ENCODE measurements around the gene FAM78B.

The FAM78B gene

DNA sequence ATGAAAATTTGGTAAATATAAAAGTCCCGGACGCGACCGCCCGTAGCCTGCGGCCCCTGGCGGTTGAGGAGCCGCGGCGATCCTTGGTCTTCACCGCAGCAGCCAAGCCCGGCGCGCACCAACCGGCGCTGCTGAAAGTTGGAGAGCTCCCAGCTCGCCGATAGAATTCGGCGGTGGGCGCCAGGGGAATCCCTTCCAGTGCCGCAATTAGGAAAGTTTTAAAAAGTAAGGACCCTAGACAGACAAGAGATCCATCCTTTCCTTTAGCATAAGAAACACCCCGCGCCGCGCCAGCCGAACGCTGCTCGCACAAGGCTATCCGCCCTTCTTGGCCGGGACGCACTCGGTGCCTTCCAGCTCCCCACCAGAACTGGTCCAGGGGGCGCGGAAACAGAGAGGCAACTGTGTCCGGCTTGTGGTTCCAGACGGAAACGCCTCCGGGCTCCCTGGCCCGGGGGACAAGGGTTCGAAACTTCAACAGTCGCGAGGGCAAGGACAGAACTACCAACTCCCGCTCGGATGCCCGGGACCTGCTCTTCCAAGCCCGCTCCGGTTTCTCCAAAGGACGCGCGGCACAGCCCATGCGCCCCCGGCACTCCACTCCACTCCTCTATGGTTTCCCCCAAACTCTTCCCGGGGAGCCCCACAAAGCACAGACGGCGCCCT, 1.7 kb downstream of the FAM78B start:
- DNase-seq (ENCODE audit: low read depth in 2 of 2), result no peak

DNA sequence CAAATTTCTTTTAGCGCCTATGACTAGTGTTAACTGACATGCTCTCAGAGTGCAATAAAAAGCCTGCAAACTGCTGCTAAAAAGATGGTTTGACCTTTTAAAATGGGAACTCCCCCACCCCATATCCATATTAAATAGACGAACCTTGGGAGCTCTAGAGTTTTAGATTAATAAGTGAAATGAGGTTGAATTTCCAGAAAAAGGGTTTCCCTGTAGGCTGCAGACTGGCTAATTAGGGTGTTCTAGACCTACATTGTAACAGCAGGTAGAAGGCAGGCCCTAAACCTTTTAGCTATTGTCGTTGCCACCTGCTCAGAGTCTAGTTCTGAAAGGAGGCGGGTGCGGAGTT, 2.2 kb downstream of the FAM78B start:
- no peak for DNase-seq (ENCODE audit: low read depth in 2 of 2)

DNA sequence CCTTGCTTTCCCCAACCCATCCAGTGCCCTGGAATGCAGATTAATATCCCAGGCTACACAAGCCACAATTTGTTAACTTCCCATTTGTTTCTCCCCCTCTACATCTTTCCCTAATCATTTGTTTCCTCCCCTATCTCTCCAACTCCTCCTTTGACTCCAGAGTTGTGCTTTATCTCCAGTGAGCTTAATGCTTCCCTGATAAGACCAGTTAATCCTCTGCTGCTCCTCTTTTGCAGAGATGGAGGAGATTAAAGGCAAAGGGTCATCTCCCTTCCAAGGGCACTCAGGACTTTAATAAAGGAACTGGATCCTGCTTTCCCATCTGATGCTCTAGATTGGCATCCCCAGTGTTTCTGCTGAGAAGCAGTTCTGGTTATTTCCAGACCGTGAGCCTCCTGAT, 7.1 kb downstream of the FAM78B start:
- DNase-seq (ENCODE audit: low read depth in 2 of 2), result no peak

- no peak for DNase-seq (ENCODE audit: low read depth in 2 of 2)
Observed at GRCh38 chr1:166156674-166157073, 10.1 kb downstream of the FAM78B start.

GRCh38 chr1:166155108-166155507, 11.7 kb downstream of the FAM78B start:
- no peak for DNase-seq (ENCODE audit: low read depth in 2 of 2)

GRCh38 chr1:166153525-166154314, 13.1 kb downstream of the FAM78B start:
- DNase-seq (ENCODE audit: low read depth in 2 of 2), result no peak

DNA sequence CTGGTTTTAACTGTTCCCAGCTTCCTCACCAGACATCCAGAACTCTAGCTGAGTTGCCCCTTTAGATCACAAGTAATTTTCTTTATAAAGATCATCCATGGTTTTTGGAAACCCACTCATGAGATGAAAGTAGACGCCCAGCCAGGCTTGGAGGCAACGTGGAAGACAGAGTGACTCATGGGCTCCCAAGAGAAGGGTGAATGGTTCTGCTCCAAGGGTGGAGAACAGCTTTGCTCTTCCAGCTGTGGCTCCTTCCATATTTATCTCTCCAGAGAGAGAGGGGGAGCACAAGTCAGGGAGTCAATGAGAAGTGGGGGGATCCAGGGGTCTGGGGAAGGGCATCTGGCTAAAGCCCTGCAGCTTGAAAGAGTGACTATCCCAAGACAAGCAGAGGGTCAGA, 13.8 kb downstream of the FAM78B start:
- no peak for DNase-seq (ENCODE audit: low read depth in 2 of 2)

- DNase-seq (ENCODE audit: low read depth in 2 of 2), result no peak
Observed at GRCh38 chr1:166151804-166152203, 15.0 kb downstream of the FAM78B start.

DNA sequence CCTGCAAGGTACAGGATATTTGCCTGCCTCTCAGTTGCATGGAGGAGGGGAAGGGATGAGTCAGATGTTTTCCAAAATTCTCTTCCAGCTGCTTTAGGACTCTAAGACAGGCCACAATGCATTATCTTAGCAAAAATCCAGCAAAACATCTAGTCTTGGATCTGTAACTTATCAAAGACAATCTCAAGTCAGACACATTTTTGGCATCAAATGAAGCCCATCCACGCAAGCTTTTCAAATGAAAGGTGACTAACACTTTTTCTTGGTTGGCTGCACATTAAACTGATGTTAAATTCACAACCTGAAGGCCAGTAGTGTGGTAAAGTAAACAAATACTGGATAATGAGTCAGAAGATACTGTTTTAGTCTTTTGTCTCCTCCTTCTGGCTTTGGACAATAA, 21.3 kb downstream of the FAM78B start:
- no peak for DNase-seq (ENCODE audit: low read depth in 2 of 2)

- DNase-seq (ENCODE audit: low read depth in 2 of 2), result no peak
Observed at GRCh38 chr1:166141969-166142368, 24.8 kb downstream of the FAM78B start.

- no peak for DNase-seq (ENCODE audit: low read depth in 2 of 2)
Observed at GRCh38 chr1:166140251-166140650, 26.6 kb downstream of the FAM78B start.

- DNase-seq (ENCODE audit: low read depth in 2 of 2), result no peak
Observed at GRCh38 chr1:166139735-166140134, 27.1 kb downstream of the FAM78B start.

GRCh38 chr1:166136699-166137401, 30.0 kb downstream of the FAM78B start:
- DNase-seq (ENCODE audit: low read depth in 2 of 2), result no peak

DNA sequence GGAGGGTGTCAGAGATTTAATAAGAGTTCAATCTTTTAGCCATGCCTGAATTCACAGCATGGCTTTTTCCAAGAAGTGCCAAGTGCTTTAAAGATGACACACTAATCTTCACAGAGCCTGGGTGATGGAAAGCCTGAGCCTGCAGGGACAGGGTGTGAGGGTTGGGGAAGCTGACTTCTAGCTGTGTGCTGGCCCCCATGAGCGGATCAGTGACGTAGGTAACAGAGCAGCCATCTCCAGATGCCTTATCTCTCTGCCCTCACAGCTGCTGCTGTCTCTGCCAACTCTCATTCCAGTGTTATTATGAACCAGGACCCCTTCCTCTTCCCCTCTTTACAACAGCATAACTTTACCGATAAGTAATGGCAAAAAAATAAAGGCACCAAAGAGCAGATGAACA, 30.6 kb downstream of the FAM78B start:
- no peak for DNase-seq (ENCODE audit: low read depth in 2 of 2)

DNA sequence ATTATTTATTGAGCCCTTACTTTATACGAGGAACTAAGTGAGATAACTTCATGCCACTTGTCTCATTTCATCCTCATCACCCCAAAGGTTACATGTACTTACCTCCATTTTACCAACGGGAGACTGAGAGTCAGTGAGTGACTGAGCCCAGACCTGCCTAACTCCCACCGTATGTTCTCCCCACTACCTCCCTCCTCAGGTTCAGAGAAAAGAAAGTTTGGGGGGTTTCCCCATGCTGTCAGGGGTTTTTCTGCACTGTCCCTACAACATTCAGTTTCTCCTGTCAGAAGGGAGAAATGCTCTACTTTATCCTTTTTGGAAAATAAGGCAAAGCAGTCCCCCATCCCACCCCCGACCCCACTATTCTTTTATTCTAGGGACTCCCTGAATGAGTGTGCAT, 32.9 kb downstream of the FAM78B start:
- no peak for DNase-seq (ENCODE audit: low read depth in 2 of 2)

DNA sequence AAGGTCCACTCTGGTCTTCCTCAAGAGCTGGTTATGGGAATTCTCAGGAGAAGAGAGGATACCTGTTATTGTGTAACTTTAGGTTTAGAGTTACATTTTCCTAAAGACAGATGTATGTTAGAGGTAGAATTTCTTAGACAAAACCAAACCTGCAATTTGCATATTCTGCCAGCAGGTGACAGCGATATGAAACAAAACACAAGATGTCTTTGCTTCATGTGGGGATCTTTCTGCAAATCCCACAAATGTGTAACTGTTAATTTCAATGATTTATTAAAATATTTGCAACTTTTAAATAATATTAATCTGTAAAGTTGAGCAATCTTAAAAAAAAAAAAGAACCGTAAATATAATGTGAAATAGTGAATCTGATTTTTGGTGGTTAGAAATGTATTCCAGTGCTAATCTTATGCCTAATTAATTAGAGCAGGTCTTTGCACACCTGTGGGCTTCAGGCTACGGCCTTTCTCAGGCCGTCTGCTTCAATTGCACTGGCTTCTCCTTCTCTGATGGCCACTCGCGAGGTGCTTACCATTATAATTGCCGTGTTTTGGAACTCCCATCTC, 33.4 kb downstream of the FAM78B start:
- no peak for DNase-seq (ENCODE audit: low read depth in 2 of 2)

DNA sequence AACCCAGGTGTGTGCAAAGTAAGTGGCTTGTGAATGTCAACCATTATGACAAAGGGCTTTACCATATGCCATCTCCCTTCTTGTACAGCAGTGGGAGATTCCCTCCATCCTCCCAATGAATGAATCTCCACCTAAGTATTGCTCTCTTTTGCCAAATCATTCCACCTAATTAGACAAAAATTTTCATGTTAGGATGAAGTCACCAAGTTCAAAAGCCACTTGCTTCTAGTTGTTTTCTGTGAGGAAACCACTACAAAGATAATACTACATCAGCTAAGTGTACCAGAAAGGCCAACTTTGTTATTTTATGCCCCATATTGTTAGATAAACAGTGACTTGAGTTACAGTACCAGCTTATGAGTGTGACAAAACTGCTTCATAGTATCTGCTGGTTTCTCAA, 34.3 kb downstream of the FAM78B start:
- DNase-seq (ENCODE audit: low read depth in 2 of 2), result no peak

- DNase-seq (ENCODE audit: low read depth in 2 of 2), result no peak
Observed at GRCh38 chr1:166129006-166129405, 37.8 kb downstream of the FAM78B start.

DNA sequence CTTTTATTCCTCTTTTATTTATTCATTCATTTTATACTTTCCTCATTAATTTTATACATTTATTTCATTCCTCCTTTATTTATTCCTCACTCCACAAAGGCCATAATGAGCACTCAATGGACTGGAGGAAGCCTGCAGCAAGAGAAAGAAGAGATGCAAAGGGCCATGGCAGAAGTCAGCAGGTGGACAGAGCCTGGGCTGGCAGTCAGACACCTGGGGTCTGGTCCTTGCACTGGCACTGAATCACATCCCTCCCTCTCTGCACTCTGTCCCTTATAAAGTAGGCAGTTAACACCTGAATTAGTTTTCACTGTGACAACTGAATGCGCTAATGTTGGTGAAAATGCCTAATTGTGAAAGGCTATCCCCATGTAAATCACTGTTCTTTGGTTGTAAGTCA, 38.6 kb downstream of the FAM78B start:
- DNase-seq (ENCODE audit: low read depth in 2 of 2), result no peak

GRCh38 chr1:166127003-166127402, 39.8 kb downstream of the FAM78B start:
- no peak for DNase-seq (ENCODE audit: low read depth in 2 of 2)

GRCh38 chr1:166122873-166123466, 43.8 kb downstream of the FAM78B start:
- DNase-seq (ENCODE audit: low read depth in 2 of 2), result no peak

DNA sequence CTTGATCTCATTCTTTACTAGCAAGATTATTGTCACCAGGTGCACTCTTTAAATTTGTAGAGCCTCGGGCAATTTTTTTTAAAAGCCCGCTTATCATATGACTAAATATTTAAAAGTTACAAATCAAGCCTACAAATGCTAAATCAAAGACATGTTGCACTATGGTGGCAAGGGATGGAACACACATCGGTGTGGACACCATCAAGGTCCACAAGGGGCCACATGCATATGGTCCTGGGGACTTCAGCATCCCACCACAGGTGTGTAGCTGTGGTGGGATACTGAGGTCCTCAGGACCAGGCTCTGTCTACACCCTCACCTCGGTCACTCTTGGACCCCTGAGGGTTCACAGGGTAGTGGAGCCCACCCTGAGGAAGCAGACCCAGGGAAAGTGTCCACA, 45.8 kb downstream of the FAM78B start:
- DNase-seq (ENCODE audit: low read depth in 2 of 2), result no peak
